ENCODE results near the gene PHF21B.

The PHF21B gene

GRCh38 chr22:44882226-44882905 lies 127.4 kb downstream of the PHF21B start:
- no peak overlapping the region for H3K4me3 ChIP-seq (ENCODE audit: low read depth, low read length)
- H3K36me3 ChIP-seq (ENCODE audit: control insufficient read depth, insufficient read depth, low read length): peaks cover 28% of the 10 kb centered on the region; the same call in 1 of the 2 replicates
- H3K4me1 ChIP-seq (ENCODE audit: control insufficient read depth, insufficient read depth, low read length): no peaks in the 10 kb centered on the region
- H3K27ac ChIP-seq (ENCODE audit: low read depth, low read length): no peak overlapping the region
- no peaks in the 10 kb centered on the region for H3K9me3 ChIP-seq (ENCODE audit: control insufficient read depth, insufficient read depth, low read length)
- no peaks in the 10 kb centered on the region for H3K27me3 ChIP-seq (ENCODE audit: control insufficient read depth, insufficient read depth, low read length)
- no peak overlapping the region for H3K9ac ChIP-seq (ENCODE audit: low read depth, low read length)

DNA sequence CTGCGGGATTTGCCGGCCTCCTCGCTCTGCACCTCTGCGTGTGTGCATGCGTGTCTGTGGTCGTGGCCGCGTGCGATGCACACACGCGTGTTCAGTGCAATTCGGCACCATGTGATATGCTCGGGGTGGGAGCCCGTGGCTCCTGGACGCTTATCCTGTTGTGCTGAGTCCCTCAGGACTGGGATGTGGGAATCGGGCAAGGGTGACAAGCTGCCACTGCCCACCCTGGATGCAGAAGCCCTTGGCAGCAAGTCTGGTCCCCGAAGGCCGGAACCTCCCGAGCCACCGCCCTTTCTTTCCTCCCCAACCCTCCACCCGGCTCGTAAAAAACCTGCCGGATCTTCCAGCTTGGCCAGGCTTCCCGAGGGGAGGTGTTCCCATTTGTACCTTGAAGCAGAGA lies 128.2 kb downstream of the PHF21B start:
- no peak overlapping the region for H3K27ac ChIP-seq (ENCODE audit: low read depth, low read length)
- H3K36me3 ChIP-seq (ENCODE audit: control insufficient read depth, insufficient read depth, low read length): peaks cover 28% of the 10 kb centered on the region; the same call in 1 of the 2 replicates
- H3K27me3 ChIP-seq (ENCODE audit: control insufficient read depth, insufficient read depth, low read length): no peaks in the 10 kb centered on the region
- 0 out of 2 replicates have a peak, but pooled peaks cover 5% of the 10 kb centered on the region for H3K9me3 ChIP-seq (ENCODE audit: control insufficient read depth, insufficient read depth, low read length)
- no peak overlapping the region for H3K4me3 ChIP-seq (ENCODE audit: low read depth, low read length)
- H3K9ac ChIP-seq (ENCODE audit: low read depth, low read length): no peak overlapping the region
- H3K4me1 ChIP-seq (ENCODE audit: control insufficient read depth, insufficient read depth, low read length): no peaks in the 10 kb centered on the region

GRCh38 chr22:44880610-44881290 lies 129.1 kb downstream of the PHF21B start:
- Histone ChIP-seq H3K4me3 (ENCODE audit: low read depth, low read length) (no peak overlapping the region), H3K27me3 (ENCODE audit: control insufficient read depth, insufficient read depth, low read length) (no peaks in the 10 kb centered on the region), H3K36me3 (ENCODE audit: control insufficient read depth, insufficient read depth, low read length) (peaks cover 28% of the 10 kb centered on the region; the same call in 1 of the 2 replicates), H3K9me3 (ENCODE audit: control insufficient read depth, insufficient read depth, low read length) (0 out of 2 replicates have a peak, but pooled peaks cover 6% of the 10 kb centered on the region), H3K9ac (ENCODE audit: low read depth, low read length) (no peak overlapping the region), H3K27ac (ENCODE audit: low read depth, low read length) (no peak overlapping the region), H3K4me1 (ENCODE audit: control insufficient read depth, insufficient read depth, low read length) (no peaks in the 10 kb centered on the region)

- Histone ChIP-seq H3K9me3 (ENCODE audit: control insufficient read depth, insufficient read depth, low read length) (0 out of 2 replicates have a peak, but pooled peaks cover 6% of the 10 kb centered on the region), H3K27ac (ENCODE audit: low read depth, low read length) (no peak overlapping the region), H3K4me3 (ENCODE audit: low read depth, low read length) (no peak overlapping the region), H3K4me1 (ENCODE audit: control insufficient read depth, insufficient read depth, low read length) (no peaks in the 10 kb centered on the region), H3K27me3 (ENCODE audit: control insufficient read depth, insufficient read depth, low read length) (no peaks in the 10 kb centered on the region), H3K36me3 (ENCODE audit: control insufficient read depth, insufficient read depth, low read length) (peaks cover 20% of the 10 kb centered on the region; the same call in 1 of the 2 replicates), H3K9ac (ENCODE audit: low read depth, low read length) (no peak overlapping the region)
Observed at GRCh38 chr22:44879301-44879680, 130.5 kb downstream of the PHF21B start.

- Histone ChIP-seq H3K9ac (ENCODE audit: low read depth, low read length) (no peak overlapping the region), H3K27me3 (ENCODE audit: control insufficient read depth, insufficient read depth, low read length) (no peaks in the 10 kb centered on the region), H3K27ac (ENCODE audit: low read depth, low read length) (no peak overlapping the region), H3K4me3 (ENCODE audit: low read depth, low read length) (no peak overlapping the region), H3K36me3 (ENCODE audit: control insufficient read depth, insufficient read depth, low read length) (peaks cover 19% of the 10 kb centered on the region; the same call in 1 of the 2 replicates), H3K4me1 (ENCODE audit: control insufficient read depth, insufficient read depth, low read length) (no peaks in the 10 kb centered on the region), H3K9me3 (ENCODE audit: control insufficient read depth, insufficient read depth, low read length) (0 out of 2 replicates have a peak, but pooled peaks cover 6% of the 10 kb centered on the region)
Observed at GRCh38 chr22:44878483-44879300, 131.1 kb downstream of the PHF21B start.

- Histone ChIP-seq H3K9ac (ENCODE audit: low read depth, low read length) (no peak overlapping the region), H3K9me3 (ENCODE audit: control insufficient read depth, insufficient read depth, low read length) (0 out of 2 replicates have a peak, but pooled peaks cover 7% of the 10 kb centered on the region), H3K4me3 (ENCODE audit: low read depth, low read length) (no peak overlapping the region), H3K27ac (ENCODE audit: low read depth, low read length) (no peak overlapping the region), H3K36me3 (ENCODE audit: control insufficient read depth, insufficient read depth, low read length) (peaks cover 8% of the 10 kb centered on the region; the same call in 1 of the 2 replicates), H3K4me1 (ENCODE audit: control insufficient read depth, insufficient read depth, low read length) (no peaks in the 10 kb centered on the region), H3K27me3 (ENCODE audit: control insufficient read depth, insufficient read depth, low read length) (no peaks in the 10 kb centered on the region)
Observed at GRCh38 chr22:44876921-44877320, 132.9 kb downstream of the PHF21B start.

DNA sequence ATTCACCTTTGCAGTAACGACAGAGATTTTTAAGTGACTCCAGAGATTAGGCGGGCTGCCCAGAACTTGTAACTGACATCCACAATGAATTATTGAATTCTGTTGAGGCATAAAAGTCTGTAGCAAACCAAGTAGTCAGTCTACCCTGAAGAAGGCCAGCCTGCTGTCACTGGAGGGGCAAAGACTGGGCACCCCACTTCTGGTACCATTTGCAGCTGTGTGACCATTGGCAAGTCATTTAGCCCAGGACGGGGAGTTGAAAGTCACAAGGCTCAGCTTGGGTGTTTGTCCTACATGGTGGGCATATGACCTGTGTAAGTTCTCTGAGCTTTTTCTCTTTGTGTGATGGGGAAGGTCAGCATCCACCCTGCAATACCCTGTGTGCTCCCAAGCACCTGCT lies 138.0 kb downstream of the PHF21B start:
- no peak overlapping the region for H3K4me3 ChIP-seq (ENCODE audit: low read depth, low read length)
- H3K9me3 ChIP-seq (ENCODE audit: control insufficient read depth, insufficient read depth, low read length): 0 out of 2 replicates have a peak, but pooled peaks cover 11% of the 10 kb centered on the region
- no peak overlapping the region for H3K9ac ChIP-seq (ENCODE audit: low read depth, low read length)
- H3K27ac ChIP-seq (ENCODE audit: low read depth, low read length): no peak overlapping the region
- H3K4me1 ChIP-seq (ENCODE audit: control insufficient read depth, insufficient read depth, low read length): peaks cover 5% of the 10 kb centered on the region; the same call in 1 of the 2 replicates
- no peaks in the 10 kb centered on the region for H3K27me3 ChIP-seq (ENCODE audit: control insufficient read depth, insufficient read depth, low read length)
- H3K36me3 ChIP-seq (ENCODE audit: control insufficient read depth, insufficient read depth, low read length): no peaks in the 10 kb centered on the region

- no peak overlapping the region for H3K4me3 ChIP-seq (ENCODE audit: low read depth, low read length)
- 0 out of 2 replicates have a peak, but pooled peaks cover 8% of the 10 kb centered on the region for H3K9me3 ChIP-seq (ENCODE audit: control insufficient read depth, insufficient read depth, low read length)
- no peak overlapping the region for H3K9ac ChIP-seq (ENCODE audit: low read depth, low read length)
- H3K27me3 ChIP-seq (ENCODE audit: control insufficient read depth, insufficient read depth, low read length): no peaks in the 10 kb centered on the region
- peaks cover 5% of the 10 kb centered on the region; the same call in 1 of the 2 replicates for H3K4me1 ChIP-seq (ENCODE audit: control insufficient read depth, insufficient read depth, low read length)
- no peak overlapping the region for H3K27ac ChIP-seq (ENCODE audit: low read depth, low read length)
- H3K36me3 ChIP-seq (ENCODE audit: control insufficient read depth, insufficient read depth, low read length): no peaks in the 10 kb centered on the region
Observed at GRCh38 chr22:44870021-44870420, 139.8 kb downstream of the PHF21B start.

DNA sequence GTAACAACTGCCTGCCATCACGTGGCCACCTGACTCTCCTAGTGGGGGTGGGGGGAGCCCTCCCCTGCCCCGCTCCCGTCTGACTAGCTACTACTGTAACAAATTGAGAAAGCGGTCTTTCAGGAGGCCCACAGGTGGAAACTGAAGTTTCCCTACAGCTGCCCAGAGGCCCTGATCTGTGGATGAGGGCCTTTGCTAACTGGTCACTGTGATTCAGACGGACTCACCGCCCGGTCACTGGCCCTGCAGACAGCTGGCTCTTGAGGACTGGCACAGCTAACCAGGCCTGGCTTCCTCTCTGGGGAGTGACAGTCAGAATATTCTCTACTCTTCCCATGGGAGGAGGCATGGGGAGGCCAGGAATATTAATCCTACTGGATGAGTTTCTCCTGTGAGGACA lies 140.6 kb downstream of the PHF21B start:
- no peaks in the 10 kb centered on the region for H3K27me3 ChIP-seq (ENCODE audit: control insufficient read depth, insufficient read depth, low read length)
- peaks cover 5% of the 10 kb centered on the region; the same call in 1 of the 2 replicates for H3K4me1 ChIP-seq (ENCODE audit: control insufficient read depth, insufficient read depth, low read length)
- no peak overlapping the region for H3K27ac ChIP-seq (ENCODE audit: low read depth, low read length)
- H3K9ac ChIP-seq (ENCODE audit: low read depth, low read length): no peak overlapping the region
- no peak overlapping the region for H3K4me3 ChIP-seq (ENCODE audit: low read depth, low read length)
- 0 out of 2 replicates have a peak, but pooled peaks cover 8% of the 10 kb centered on the region for H3K9me3 ChIP-seq (ENCODE audit: control insufficient read depth, insufficient read depth, low read length)
- H3K36me3 ChIP-seq (ENCODE audit: control insufficient read depth, insufficient read depth, low read length): no peaks in the 10 kb centered on the region

GRCh38 chr22:44865193-44866057 lies 144.4 kb downstream of the PHF21B start:
- Histone ChIP-seq H3K27me3 (ENCODE audit: control insufficient read depth, insufficient read depth, low read length) (no peaks in the 10 kb centered on the region), H3K9me3 (ENCODE audit: control insufficient read depth, insufficient read depth, low read length) (no peaks in the 10 kb centered on the region), H3K9ac (ENCODE audit: low read depth, low read length) (no peak overlapping the region), H3K36me3 (ENCODE audit: control insufficient read depth, insufficient read depth, low read length) (0 out of 2 replicates have a peak, but pooled peaks cover 7% of the 10 kb centered on the region), H3K4me3 (ENCODE audit: low read depth, low read length) (no peak overlapping the region), H3K4me1 (ENCODE audit: control insufficient read depth, insufficient read depth, low read length) (peaks cover 5% of the 10 kb centered on the region; the same call in 1 of the 2 replicates), H3K27ac (ENCODE audit: low read depth, low read length) (no peak overlapping the region)
